Ascending aorta (tissue), 2 donors: ENCODE data around the gene GNG14. TPM values are rescaled to one million over a fixed set of nuclear protein-coding genes. Genes with fewer than 3 reads are reported as not detected.

Experiments used
- DNase-seq, 2 donors: peaks; one replicate each; pipeline ENCODE4 v3.0.0-alpha.2; 2019; ENCODE audit warnings: low spot score in 2 of 2
- H3K27ac ChIP-seq, 2 donors: fragments of 200-600 bp; sonication (generic); one replicate each; pipeline ENCODE4 v1.5.1; 2016 to 2017; ENCODE audit warnings: mild to moderate bottlenecking in 1 of 2
- H3K27me3 ChIP-seq: fragments of 200-600 bp; sonication (generic); one replicate; pipeline ENCODE4 v1.5.1; 2017
- H3K36me3 ChIP-seq, 2 donors: fragments of 200-600 bp; sonication (generic); one replicate each; pipeline ENCODE4 v1.5.1; 2016
- H3K4me1 ChIP-seq, 2 donors: fragments of 200-600 bp; sonication (generic); one replicate each; pipeline ENCODE4 v1.5.1; 2016 to 2017; ENCODE audit warnings: mild to moderate bottlenecking in 1 of 2
- H3K4me3 ChIP-seq, 2 donors: fragments of 200-600 bp; sonication (generic); one replicate each; pipeline ENCODE4 v1.5.1; 2016 to 2017; ENCODE audit warnings: mild to moderate bottlenecking in 1 of 2
- H3K9me3 ChIP-seq, 2 donors: fragments of 200-600 bp; sonication (generic); one replicate each; pipeline ENCODE4 v1.5.1; 2016
- CTCF ChIP-seq, 3 experiments: fragments of 200-600 bp in 2 of 3; fragments of 450-650 bp in 1 of 3; sonication (generic) in 2 of 3; IDR thresholded peaks; one replicate each; pipeline ENCODE4 v1.5.1; 2016 to 2019; ENCODE audit warnings: antibody characterized with exemption in 3 of 3, mild to moderate bottlenecking in 1 of 3, moderate library complexity in 1 of 3
- intact Hi-C: fragments of 100-400 bp; cut with DNase I; formaldehyde crosslinking; loops from one replicate; pipeline ENCODE4 v1.15.1; 2023
- total RNA-seq: library from RNA; depleted of rRNA; stranded (reverse); fragments of >200 nt; gene quantifications from one replicate; pipeline ENCODE4 v1.1.0, GENCODE V29; 2016

The GNG14 gene
- total RNA-seq, 1 donor from 2014 or later, result not detected

DNA sequence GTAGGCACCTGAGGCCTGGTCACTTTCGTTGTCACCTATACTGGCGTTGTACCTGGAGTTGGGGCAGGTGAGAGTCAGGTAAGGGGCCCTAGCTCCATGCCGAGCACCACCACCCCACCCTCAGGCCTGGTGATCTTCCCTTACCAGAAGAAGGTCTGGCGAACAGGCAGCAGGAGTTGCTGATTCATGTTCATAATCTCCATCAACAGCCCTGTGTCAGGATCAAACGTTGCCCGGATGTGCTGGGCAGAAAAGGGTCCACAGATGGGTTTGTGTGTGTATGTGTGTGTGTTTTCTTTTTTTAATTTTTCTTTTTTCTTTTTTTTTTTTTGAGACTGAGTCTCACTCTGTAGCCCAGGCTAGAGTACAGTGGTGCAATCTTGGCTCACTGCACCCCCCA lies 35.6 kb upstream of the GNG14 start:
- no peak for DNase-seq

GRCh38 chr19:12655546-12655945 lies 32.3 kb upstream of the GNG14 start:
- no peak for DNase-seq
- no peaks in the 10 kb centered on the region for H3K27me3 ChIP-seq
- intact Hi-C loops, result no loop called here
- no peak overlapping the region for H3K4me3 ChIP-seq
- no peaks in the 10 kb centered on the region for H3K4me1 ChIP-seq
- H3K27ac ChIP-seq, result no peak overlapping the region
- H3K9me3 ChIP-seq, result no peaks in the 10 kb centered on the region
- TF ChIP-seq CTCF (IDR thresholded peaks at IDR 0.05), result no peak
- H3K36me3 ChIP-seq, result peaks cover 47 to 53% of the 10 kb centered on the region in 2 donors

More for the DNA sequence above, 35.6 kb upstream of the GNG14 start:
- H3K36me3 ChIP-seq, result peaks cover 27 to 39% of the 10 kb centered on the region in 2 donors
- H3K27ac ChIP-seq, result no peak overlapping the region
- no peaks in the 10 kb centered on the region for H3K27me3 ChIP-seq
- H3K9me3 ChIP-seq, result no peaks in the 10 kb centered on the region
- peaks cover 6 to 13% of the 10 kb centered on the region in 2 donors for H3K4me1 ChIP-seq
- H3K4me3 ChIP-seq, result no peak overlapping the region
- TF ChIP-seq CTCF (IDR thresholded peaks at IDR 0.05), result no peak
- intact Hi-C loops, result no loop called here

- H3K27ac ChIP-seq, result no peak overlapping the region
- DNase-seq, result no peak
- H3K4me1 ChIP-seq, result no peaks in the 10 kb centered on the region
- no peak for TF ChIP-seq CTCF (IDR thresholded peaks at IDR 0.05)
- no peak overlapping the region for H3K4me3 ChIP-seq
- H3K9me3 ChIP-seq, result no peaks in the 10 kb centered on the region
- H3K27me3 ChIP-seq, result no peaks in the 10 kb centered on the region
- intact Hi-C loops, result no loop called here
- peaks cover 53 to 56% of the 10 kb centered on the region in 2 donors for H3K36me3 ChIP-seq
Observed at GRCh38 chr19:12656899-12657571, 30.8 kb upstream of the GNG14 start.

DNA sequence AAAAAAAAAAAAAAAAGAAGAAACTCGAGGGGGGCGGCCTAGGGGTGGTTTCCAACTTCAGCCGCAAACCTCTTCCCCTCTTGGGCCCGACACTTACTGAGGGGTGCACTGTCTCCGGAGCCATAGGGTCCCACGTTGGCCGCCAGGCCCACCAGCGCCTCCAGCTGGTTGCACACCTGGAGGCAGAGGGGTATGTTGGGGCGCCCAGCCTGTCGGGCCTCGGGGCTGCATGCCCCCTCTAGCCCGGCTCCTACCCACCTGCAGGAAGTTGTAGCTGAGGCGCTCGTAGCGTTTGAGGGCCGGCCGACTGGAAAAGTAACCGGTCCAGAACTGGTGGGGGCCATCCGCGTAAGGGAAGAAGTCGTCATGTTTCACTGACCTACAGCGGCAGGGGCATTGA lies 29.8 kb upstream of the GNG14 start:
- Histone ChIP-seq H3K4me3 (no peak overlapping the region), H3K4me1 (no peaks in the 10 kb centered on the region), H3K9me3 (no peaks in the 10 kb centered on the region), H3K27ac (no peak overlapping the region), H3K36me3 (peaks cover 58 to 62% of the 10 kb centered on the region in 2 donors), H3K27me3 (no peaks in the 10 kb centered on the region)
- DNase-seq, result no peak
- TF ChIP-seq CTCF (IDR thresholded peaks at IDR 0.05), result no peak
- intact Hi-C loops, result no loop called here

GRCh38 chr19:12660980-12661379 lies 26.8 kb upstream of the GNG14 start:
- H3K4me3 ChIP-seq, result no peak overlapping the region
- intact Hi-C loops, result no loop called here
- peaks cover 0 to 5% of the 10 kb centered on the region in 2 donors for H3K4me1 ChIP-seq
- H3K27ac ChIP-seq, result no peak overlapping the region
- H3K27me3 ChIP-seq, result no peaks in the 10 kb centered on the region
- no peak for TF ChIP-seq CTCF (IDR thresholded peaks at IDR 0.05)
- DNase-seq, result no peak
- no peaks in the 10 kb centered on the region for H3K9me3 ChIP-seq
- peaks cover 47 to 68% of the 10 kb centered on the region in 2 donors for H3K36me3 ChIP-seq
